Neutrophil (primary cell): Measurements from ENCODE around the gene CBLIF.
"Not testable (repeated sequence)": the region's sequence is repeated elsewhere in the genome, so short reads cannot be mapped to it uniquely, and the experiment has no call there.

ENCODE experiments used
- H3K27ac ChIP-seq: fragments of 200-600 bp; sonication (generic); 2 replicates; pipeline ENCODE4 v1.5.1; 2016; ENCODE audit warnings: mild to moderate bottlenecking, moderate library complexity
- H3K27me3 ChIP-seq: fragments of 200-600 bp; sonication (generic); 2 replicates; pipeline ENCODE4 v1.6.0; 2016; ENCODE audit warnings: mild to moderate bottlenecking
- H3K36me3 ChIP-seq: fragments of 200-600 bp; sonication (generic); 2 replicates; pipeline ENCODE4 v1.5.1; 2017
- H3K4me1 ChIP-seq, 2 experiments: fragments of 200-600 bp in 1 of 2; sonication (generic) in 1 of 2; 1 replicate in 1 of 2; 2 replicates in 1 of 2; pipeline versions ENCODE4 v1.5.1 to v1.6.1; 2013 to 2016; ENCODE audit warnings: low read depth in 1 of 2, low read length in 1 of 2, mild to moderate bottlenecking in 1 of 2, moderate library complexity in 1 of 2; ENCODE audit not compliant: control insufficient read depth in 1 of 2, insufficient read depth in 1 of 2
- H3K4me3 ChIP-seq, 2 experiments: fragments of 200-600 bp in 1 of 2; sonication (generic) in 1 of 2; 1 replicate in 1 of 2; 2 replicates in 1 of 2; pipeline ENCODE4 v1.5.1; 2013 to 2016; ENCODE audit warnings: low read depth in 1 of 2, low read length in 1 of 2, mild to moderate bottlenecking in 1 of 2, moderate library complexity in 1 of 2
- H3K9me3 ChIP-seq: fragments of 200-600 bp; sonication (generic); 2 replicates; pipeline ENCODE4 v1.5.1; 2016
- CTCF ChIP-seq: fragments of 200-600 bp; sonication (generic); IDR thresholded peaks from 2 replicates; pipeline ENCODE4 v1.5.1; 2016; ENCODE audit warnings: antibody characterized with exemption

Gene CBLIF

GRCh38 chr11:59845399-59845798 lies at the start of gene CBLIF:
Gene CBLIF (minus strand): TSS chr11:59845499. CDS start chr11:59845453, 46 bp downstream.
- Histone ChIP-seq H3K4me3 (no peak within 1 kb of the TSS), H3K27me3 (no peaks in the 10 kb centered on the region), H3K4me1 (peaks cover 35 to 36% of the 10 kb centered on the region in 2 experiments), H3K27ac (no peak within 1 kb of the TSS), H3K36me3 (no peaks in the 10 kb centered on the region), H3K9me3 (no peaks in the 10 kb centered on the region)
- TF ChIP-seq CTCF, result no peak

DNA sequence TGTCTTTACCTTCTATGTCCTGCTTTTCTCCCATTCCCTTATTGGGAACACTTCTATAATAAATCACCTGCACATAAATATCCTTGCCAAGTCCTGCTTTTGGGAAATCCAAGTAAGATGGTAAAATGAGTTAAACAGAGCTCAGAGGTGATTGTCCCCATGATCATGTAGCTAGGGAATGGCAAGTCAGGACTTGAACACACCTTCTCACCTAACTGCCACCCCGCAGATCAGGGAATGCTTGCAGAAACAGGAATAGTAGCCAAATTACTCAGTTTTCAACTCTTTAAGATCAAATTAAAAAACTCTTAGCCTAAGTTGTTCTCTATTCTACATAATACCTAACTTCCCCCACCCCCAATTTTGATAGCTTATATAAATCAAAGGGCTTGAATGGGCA lies 49.3 kb upstream of the CBLIF start:
- no peak for TF ChIP-seq CTCF
- no peak overlapping the region for H3K27ac ChIP-seq
- no peaks in the 10 kb centered on the region for H3K36me3 ChIP-seq
- no peaks in the 10 kb centered on the region for H3K9me3 ChIP-seq
- no peak overlapping the region for H3K4me3 ChIP-seq
- peaks cover 0 to 3% of the 10 kb centered on the region in 2 experiments for H3K4me1 ChIP-seq
- H3K27me3 ChIP-seq, result no peaks in the 10 kb centered on the region

- no peak overlapping the region for H3K27ac ChIP-seq
- H3K36me3 ChIP-seq, result no peaks in the 10 kb centered on the region
- no peak for TF ChIP-seq CTCF
- no peaks in the 10 kb centered on the region for H3K4me1 ChIP-seq
- no peaks in the 10 kb centered on the region for H3K9me3 ChIP-seq
- H3K27me3 ChIP-seq, result no peaks in the 10 kb centered on the region
- H3K4me3 ChIP-seq, result no peak overlapping the region
Measured at GRCh38 chr11:59891781-59892181, 46.5 kb upstream of the CBLIF start.

DNA sequence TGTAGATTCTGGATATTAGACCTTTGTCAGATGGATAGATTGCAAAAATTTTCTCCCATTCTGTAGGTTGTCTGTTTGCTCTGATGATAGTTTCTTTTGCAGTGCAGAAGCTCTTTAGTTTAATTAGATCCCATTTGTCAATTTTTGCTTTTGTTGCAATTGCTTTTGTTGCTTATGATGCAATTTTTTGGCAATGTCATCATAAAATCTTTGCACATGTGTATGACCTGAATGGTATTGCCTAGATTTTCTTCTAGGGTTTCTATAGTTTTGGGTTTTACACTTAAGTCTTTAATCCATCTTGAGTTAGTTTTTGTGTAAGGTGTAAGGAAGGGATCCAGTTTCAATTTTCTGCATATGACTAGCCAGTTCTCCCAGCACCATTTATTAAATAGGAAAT lies 41.9 kb upstream of the CBLIF start:
- not testable (repeated sequence) for H3K36me3 ChIP-seq, H3K4me1 ChIP-seq, H3K27ac ChIP-seq, H3K27me3 ChIP-seq, H3K4me3 ChIP-seq, H3K9me3 ChIP-seq

DNA sequence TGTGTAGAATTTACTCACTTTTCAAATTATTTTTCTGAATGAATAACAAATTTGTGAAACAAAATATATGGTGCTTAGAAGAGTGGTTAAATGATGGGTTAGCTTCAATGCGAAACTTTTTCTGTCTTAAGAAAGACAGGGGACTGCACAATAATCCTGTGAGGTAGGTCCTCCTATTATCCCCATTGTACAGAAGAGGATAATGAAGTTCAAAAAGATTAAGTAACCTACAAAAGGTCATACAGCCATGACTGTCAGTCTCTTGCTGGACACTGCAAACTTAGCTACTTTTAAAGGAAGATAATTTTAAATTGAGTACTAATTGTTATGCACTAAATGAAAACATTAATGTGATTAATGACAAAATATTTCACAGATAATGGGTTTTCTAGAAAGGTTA lies 38.3 kb upstream of the CBLIF start:
- no peak overlapping the region for H3K27ac ChIP-seq
- no peak for TF ChIP-seq CTCF
- no peaks in the 10 kb centered on the region for H3K9me3 ChIP-seq
- no peaks in the 10 kb centered on the region for H3K27me3 ChIP-seq
- no peak overlapping the region for H3K4me3 ChIP-seq
- no peaks in the 10 kb centered on the region for H3K4me1 ChIP-seq
- H3K36me3 ChIP-seq, result no peaks in the 10 kb centered on the region

GRCh38 chr11:59879567-59879966 lies 34.3 kb upstream of the CBLIF start:
- no peaks in the 10 kb centered on the region for H3K36me3 ChIP-seq
- H3K9me3 ChIP-seq, result no peaks in the 10 kb centered on the region
- no peaks in the 10 kb centered on the region for H3K27me3 ChIP-seq
- H3K4me1 ChIP-seq, result no peaks in the 10 kb centered on the region
- no peak overlapping the region for H3K27ac ChIP-seq
- TF ChIP-seq CTCF, result no peak
- H3K4me3 ChIP-seq, result no peak overlapping the region
